Measurements from ENCODE around the gene OSTM1.

DNA sequence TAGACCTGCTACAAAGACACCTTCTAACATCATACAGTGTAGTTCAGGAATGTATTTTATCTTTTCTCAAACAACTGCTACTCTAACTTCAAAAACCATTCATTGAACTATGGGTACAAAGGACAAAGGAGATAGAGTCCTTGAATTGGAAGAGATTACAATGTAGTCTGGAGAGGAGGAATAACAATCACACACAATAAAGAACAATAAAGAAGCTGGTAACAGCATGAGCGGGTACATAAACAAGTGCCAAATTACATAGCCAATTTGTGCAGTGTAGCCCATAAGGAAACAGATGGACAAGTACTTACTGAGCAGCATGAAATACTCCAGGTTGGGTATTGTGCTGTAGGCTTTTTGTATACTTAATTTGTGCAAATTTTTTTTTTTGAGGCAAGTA lies 44.3 kb downstream of the OSTM1 start:
- TF ChIP-seq POLR2A (IDR thresholded peaks at IDR 0.05) = no peak
- TF ChIP-seq, protein P1, sequence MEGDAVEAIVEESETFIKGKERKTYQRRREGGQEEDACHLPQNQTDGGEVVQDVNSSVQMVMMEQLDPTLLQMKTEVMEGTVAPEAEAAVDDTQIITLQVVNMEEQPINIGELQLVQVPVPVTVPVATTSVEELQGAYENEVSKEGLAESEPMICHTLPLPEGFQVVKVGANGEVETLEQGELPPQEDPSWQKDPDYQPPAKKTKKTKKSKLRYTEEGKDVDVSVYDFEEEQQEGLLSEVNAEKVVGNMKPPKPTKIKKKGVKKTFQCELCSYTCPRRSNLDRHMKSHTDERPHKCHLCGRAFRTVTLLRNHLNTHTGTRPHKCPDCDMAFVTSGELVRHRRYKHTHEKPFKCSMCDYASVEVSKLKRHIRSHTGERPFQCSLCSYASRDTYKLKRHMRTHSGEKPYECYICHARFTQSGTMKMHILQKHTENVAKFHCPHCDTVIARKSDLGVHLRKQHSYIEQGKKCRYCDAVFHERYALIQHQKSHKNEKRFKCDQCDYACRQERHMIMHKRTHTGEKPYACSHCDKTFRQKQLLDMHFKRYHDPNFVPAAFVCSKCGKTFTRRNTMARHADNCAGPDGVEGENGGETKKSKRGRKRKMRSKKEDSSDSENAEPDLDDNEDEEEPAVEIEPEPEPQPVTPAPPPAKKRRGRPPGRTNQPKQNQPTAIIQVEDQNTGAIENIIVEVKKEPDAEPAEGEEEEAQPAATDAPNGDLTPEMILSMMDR (IDR thresholded peaks at IDR 0.05 in 8 of 11, conservative IDR thresholded peaks at IDR 0.05 in 3 of 11) = no peak
- no peak for TF ChIP-seq POLR2AphosphoS5 (IDR thresholded peaks at IDR 0.05)
